Stimulated activated CD8-positive, alpha-beta memory T cell treated with anti-CD3 and anti-CD28 coated beads, Interleukin-4, amount 100 ng/mL, for 24 hours (primary cell): Measurements from ENCODE around the gene SBNO2.

Experiments used
- DNase-seq: peaks from one replicate; pipeline ENCODE4 v3.0.0-alpha.2; 2020; ENCODE audit warnings: low read depth

The SBNO2 gene

DNA sequence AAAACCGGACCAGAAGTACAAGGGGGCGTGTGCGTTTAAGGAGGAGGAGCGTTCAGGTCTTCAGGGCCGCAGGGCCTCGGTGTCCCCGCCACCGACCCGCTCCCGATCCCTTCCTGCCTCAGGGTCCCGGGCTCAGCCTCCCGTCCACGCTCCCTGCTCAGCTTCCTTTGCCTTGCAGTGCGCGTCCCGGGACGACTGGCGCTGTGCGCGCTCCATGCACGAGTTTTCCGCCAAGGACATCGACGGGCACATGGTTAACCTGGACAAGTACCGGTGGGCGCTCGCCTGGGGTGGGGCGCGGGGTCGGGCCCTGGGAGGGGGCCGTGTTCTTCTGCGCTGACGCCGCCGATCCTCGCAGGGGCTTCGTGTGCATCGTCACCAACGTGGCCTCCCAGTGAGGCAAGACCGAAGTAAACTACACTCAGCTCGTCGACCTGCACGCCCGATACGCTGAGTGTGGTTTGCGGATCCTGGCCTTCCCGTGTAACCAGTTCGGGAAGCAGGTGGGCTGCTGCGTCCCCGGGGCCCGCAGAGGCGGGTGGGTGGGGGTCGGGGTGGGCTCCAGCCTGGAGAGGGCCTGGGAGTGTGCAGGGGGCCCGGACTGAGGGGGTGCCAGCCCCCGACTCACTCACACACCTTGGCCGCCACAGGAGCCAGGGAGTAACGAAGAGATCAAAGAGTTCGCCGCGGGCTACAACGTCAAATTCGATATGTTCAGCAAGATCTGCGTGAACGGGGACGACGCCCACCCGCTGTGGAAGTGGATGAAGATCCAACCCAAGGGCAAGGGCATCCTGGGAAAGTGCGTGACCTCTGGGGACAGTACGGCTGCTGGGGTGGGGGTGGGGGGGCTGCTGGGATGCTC, 68.8 kb downstream of the SBNO2 start:
- no peak for DNase-seq

DNA sequence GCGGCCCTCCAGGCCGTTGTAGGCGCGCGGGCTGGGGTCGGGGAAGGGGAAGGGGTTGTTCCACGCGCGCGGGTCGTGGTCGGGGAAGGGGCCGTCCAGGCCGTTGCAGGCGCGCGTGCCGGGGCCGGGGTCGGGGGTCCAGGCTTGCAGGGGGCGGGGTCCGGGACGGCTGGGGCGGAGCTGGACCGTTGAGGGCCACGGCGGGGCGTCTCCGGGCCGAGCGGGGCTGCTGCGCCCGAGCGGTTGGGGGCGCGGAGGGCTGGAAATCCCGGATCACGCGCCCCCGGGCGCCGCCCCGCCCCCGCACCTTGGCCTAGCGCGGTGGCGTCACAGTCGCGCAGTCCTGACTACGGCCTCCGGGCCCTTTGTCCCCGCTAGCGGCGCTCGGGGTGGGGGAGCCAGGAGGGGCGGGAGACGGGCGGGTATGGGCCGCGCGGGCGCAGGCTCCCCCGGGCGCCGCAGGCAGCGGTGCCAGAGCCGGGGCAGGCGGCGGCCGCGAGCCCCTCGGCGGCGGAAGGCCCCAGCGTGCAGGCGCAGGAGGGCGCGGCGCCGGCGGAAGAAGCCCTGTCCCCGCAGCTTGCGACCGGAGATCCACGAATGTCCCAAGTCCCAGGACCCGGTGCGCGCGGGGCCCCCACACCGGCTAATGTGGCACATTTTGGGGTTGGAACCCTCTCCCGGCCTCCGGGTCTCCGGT, 69.6 kb downstream of the SBNO2 start:
- peak; percentile 66 for DNase-seq

DNA sequence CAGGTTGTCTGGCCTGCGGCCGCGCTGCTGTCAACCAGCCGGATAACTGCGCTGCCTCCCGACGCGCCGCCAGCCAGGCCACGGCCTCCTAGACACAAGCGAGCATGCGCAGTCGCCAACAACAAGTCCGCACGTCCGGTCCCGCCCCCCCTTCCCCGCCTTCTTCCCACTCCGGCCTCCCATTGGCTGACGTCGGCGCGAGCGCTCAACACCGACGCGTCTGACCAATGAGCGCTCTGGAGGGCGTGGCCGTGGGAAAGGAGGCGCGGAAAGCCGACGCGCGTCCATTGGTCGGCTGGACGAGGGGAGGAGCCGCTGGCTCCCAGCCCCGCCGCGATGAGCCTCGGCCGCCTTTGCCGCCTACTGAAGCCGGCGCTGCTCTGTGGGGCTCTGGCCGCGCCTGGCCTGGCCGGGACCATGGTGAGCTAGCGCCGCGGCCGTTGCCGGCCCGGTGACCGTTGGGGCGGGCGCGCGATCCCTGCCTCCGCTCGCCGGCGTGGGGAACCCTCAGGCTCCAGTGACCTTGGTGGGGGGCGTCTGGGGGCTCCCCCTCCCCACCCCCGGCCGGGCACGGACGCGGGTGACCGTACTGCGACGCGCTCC, 70.3 kb downstream of the SBNO2 start, which contains the start of gene GPX4:
GPX4 (plus strand) TSS at position 287 of the 603 bp plus-strand sequence; CDS start at position 337, 50 bp downstream.
- peak; percentile 97 for DNase-seq

DNA sequence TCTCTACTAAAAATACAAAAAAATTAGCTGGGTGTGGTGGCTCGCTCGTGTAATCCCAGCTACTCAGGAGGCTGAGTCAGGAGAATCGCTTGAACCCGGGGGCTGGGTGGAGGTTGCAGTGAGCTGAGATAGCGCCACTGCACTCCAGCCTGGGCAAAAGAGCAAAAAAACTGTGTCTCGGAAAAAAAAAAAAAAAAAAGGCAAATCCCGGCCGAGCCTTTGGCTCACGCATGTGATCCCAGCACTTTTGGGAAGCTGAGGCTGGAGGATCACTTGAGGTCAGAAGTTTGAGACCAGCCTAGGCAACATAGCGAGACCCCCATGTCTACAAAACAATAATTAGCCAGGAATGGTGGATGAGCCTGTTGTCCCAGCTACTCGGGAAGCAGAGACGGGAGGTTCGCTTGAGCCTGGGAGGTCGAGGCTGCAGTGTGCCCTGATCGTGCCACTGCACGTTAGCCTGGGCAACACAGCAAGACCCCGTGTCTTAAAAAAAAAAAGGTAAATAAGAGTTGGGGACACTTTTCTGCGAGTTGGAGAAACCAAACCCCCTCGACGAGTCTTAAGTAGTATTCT, 70.8 kb downstream of the SBNO2 start:
- DNase-seq = no peak

DNA sequence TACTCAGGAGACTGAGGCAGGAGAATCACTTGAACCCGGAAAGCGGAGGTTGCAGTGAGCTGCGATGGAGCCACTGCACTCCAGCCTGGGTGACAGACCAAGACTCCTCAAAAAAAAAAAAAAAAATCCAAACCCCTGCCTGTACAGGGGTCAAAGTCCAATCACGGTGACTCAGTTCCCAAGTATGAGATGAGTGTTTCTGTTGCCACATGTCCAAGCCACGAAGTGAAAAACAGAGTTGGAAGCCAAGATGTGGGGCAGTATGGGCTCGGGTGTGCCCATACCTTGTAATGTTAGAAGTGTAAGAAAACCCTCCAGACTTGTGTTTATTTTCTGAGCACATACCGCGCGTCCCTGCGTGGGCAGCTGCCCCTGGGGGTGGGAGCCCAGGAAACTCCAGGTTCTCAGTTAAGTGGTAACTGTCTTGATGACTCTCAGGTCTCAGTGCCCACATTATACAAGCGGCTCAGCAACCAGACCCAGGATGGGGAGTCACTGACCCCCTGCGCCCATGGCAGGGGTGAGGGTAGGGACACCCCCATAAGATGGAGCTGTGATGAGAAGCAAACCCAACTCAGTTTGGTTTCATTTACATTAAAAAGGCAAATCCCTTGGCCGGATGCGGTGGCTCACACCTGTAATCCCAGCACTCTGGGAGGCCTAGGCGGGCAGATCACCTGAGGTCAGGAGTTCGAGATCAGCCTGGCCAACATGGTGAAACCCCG, 71.5 kb downstream of the SBNO2 start:
- peak; percentile 61 for DNase-seq

DNA sequence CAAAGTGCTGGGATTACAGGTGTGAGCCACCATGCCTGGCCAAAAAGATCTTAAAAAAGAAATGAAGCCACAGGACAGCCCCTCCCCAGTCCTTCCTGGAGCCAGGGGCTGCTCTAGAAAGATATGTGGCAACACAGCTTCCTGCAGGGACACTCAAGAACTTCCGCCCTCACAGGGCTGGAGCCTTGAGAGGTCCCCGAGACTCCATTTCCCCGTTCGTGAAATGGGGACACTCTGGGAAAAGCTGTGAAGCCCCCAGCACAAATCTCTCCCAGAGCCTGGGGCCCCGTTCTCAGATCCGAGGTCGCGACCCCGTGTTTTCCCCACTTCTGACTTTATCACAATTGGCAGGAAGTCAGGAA, 72.8 kb downstream of the SBNO2 start:
- DNase-seq = no peak

DNA sequence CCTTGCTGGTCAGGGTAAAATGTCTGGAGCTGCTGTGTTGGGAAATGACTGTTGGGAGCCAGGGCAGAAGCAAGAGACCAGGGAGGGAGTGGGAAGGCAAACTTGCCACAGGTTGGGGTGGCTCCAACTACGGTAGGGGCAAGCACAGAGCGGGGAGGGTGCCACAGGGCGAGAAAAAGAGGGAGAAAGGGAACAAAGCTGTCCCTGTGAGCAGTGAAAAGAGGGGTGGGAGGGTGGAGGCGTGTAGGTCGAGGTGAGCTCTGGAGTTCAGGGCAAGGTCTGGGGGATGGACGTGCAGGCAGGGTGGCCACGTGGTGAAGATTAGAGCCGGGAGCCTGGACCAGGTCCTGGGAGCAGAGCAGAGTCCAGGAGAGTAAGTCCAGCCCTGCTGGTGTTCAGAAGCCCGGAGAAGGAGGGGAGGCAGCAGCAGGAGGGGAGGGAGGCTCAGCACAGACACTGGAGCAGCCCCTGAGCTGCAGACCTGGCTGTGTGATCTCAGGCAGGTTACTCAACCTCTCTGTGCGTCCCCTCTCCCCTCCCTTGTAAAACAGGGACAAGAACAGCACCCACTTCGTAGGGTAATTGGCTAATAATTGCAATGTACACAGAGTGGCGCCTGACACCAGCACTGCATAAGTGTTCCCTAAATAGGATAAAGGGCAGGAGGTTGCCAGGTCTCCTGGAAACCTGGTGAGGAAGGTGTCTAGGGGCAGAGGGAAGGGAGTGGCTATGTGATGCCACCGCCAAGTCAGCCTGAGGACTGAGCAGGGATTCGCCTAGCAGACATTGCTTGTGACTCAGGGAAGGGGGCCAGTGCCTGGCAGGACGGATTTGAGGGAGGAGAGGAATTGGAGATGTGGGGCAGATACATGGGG, 75.7 kb downstream of the SBNO2 start:
- DNase-seq = no peak

DNA sequence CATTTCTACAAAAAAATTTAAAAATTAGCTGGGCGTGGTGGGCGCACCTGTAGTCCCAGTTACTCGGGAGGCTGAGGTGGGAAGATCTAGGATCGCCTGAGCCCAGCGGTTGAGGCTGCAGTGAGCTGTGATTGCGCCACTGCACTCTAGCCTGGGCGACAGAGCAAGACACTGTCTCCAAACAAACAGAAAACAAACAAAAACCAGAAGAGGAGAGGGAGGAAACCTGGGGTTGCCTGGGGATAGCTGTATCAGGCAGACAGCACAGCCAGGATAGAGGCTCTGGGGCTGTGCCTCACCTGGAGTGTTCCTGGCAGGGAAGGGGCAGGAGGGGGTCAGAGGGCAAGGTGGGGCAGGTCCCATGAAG, 76.3 kb downstream of the SBNO2 start:
- DNase-seq = no peak

DNA sequence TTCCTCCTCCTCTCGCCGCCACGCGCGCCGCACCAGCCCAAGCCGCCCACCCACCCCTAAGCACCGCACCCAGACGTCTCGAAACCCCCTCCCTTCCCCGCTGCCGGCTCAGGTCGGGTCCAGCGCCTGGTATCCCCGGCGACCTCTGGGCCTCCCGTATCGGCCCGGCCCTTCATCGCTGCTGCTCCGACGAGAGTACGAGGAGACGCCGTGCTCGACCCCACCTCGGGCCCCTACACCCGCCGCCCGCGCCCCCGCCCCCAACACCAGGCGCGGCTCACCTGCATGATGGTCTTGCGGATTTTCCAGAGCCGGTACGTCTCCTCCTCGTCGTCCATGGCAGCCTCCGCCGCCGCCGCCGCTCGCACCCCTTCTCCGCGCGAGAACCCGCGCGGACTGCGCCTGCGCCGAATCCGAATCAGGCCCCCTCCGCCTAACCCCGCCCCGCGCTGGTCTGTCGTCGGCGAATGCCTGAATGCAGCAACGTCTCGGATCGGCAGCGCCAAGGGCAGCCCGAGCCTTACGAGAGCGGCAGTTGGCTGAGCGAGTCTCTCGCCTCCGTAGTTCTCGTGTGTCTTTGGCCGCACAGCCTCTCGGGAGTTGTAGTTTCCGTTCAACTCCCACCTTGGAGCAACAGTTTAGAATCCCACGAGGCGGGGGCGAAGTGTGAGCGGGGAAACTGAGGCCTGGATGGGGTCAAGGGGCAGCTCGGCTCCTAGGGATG, 78.9 kb downstream of the SBNO2 start, which contains the start of gene POLR2E:
POLR2E (minus strand) TSS at position 398 of the 724 bp plus-strand sequence; CDS start at position 338, 60 bp downstream.
- peak; percentile 94 for DNase-seq

DNA sequence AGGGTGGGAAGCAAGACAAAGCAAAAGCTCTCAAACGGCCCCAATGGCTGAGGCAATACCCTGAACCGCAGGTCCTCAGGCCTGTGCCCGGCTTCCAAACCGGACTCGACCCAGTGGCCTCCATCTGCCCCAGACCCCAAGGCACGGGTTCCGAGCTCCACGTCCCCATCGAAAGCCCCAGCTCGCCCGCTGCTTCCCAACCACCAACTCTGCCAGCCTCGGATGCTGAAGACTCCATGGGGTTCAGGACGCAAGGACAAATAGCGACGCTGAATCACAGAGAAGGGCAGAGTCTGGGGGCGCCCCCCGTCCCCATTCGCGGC, 79.5 kb downstream of the SBNO2 start:
- DNase-seq = no peak

DNA sequence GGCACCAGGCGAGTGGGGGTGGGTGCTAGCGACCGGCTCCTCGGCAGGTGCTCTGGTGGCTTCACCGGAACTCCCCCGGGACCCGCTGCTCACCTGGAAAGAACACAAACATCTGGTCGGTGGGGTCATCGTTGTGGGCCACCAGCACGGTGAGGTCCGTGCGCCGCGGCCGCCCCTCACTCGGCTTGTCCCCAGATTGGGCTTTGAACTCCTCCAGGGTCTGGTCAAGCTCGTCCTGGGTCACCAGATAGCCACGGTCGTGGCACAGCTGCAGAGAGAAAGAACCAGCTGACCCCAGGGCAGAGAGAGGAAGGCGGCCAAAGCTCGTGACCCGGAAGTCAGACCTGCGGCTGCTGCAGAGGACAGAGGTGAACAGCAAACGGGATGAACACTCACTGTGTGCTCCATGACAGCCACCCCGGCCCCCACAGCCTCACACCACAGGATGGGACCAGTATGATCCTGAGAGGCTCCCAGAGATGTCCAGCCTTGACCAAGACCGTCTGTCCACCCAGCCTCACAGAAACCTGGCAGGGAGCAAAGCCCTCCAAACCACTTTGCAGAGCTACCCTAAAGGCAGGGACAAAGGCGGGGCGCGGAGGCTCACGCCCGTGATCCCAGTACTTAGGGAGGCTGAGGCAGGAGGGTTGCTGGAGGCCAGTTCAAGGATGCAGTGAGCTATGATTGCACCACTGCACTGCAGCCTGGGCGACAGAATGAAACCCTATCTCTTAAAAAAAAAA, 80.1 kb downstream of the SBNO2 start:
- no peak for DNase-seq

DNA sequence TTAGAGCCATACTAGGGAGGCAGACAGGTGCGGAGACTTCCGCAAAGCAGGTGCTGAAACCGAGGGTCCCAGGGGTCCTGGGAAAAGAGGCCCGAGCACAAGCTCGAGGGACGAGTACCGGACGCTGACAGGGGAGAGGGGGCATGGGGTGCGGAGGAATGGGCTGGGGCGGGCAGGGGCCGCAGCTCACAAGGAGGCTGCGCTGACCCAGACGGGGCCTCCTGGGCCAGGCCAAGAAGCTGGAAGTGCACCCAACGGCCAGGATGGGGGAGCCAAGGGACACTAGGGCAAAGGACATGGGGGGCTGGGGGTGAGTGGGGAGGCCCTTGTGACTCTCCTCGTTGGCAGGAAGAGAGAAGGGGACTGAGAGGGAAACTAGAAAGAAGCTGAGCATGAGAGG, 80.7 kb downstream of the SBNO2 start:
- no peak for DNase-seq

DNA sequence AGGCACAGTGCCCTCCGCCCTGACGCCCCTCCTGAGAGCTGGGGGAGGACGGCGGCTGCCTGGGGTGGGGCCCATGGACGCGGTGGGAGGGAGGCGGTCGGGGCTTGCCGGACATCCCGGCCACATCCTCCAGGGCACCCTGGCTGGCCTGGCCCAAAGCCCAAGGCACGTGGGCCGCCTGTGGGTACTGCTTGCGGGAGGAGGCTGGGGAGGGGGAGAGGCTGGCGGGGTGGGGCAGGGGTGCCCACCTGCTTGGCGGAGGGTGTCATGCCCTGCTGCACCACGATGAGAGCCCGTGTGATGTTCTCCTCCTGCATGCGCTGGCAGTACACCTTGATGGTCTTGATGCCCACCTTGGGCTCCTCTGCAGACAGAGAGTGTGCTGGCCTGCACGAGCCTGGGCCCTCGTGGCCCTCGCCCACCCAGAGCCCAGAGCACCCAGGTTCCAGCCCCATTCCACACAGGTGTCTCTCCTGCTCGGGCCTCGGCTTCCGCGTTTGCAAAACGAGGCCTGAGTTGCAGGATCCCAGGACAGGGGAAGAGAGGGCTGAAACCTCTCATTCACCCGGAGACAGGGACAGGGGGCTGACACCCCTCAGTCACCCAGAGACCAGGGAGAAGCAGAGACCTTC, 82.4 kb downstream of the SBNO2 start:
- DNase-seq = no peak

DNA sequence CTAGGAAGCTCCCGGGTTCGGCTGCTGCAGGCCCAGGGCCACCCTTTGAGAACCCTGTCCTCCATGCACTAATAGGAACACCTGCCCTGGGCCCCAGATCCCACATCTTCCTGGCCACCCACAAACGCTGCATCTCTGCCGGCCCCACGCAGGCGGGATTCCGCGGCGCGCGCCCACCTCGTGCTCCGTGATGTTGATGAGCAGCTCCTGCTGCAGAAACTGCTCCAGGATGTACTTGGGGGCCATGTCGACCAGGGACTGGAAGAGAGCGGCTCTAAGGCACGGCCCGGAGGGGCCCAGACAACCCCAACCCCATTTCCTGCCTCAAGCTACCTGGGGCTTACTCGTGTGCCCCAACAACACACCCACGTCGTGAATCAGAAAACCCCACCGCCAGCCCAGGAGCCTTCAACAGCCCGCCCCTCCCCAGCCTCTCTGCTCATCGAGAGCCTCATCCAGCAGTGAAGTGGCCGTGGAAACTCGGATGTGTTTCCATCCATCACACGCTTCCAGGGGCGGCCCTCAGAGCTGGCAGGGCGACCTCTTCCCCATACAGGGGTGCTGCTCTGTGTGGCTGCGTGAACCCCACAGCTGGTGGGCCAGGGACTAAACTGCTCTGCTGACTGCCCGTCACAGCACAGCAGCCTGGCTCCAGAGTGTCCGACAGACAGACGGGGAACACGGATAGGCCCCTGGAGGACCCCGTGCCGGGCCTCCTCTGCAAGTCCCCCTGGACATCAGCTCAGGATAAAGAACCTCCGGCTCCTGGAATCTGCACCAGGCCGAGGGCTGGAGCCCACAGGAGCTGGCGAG, 83.1 kb downstream of the SBNO2 start:
- DNase-seq = no peak

DNA sequence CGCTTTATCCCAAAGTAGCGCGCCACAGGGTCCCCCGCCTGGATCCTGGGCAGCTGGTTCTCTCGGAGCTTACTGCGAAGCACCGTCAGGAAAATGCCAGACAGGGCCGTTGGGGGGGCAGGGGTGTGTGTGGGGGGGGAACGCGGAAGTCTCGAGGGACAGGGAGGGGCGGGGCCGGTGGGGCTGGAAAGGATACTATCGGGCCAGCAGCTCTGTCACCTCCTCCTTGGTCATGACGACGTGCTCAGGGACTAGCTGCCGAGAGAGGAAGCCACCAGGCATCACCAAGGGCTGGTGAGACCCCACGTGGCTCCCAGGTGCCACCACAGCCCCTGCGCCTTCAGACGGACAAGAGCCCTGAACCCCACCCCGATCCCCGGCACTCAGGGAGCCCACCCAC, 84.2 kb downstream of the SBNO2 start:
- no peak for DNase-seq

DNA sequence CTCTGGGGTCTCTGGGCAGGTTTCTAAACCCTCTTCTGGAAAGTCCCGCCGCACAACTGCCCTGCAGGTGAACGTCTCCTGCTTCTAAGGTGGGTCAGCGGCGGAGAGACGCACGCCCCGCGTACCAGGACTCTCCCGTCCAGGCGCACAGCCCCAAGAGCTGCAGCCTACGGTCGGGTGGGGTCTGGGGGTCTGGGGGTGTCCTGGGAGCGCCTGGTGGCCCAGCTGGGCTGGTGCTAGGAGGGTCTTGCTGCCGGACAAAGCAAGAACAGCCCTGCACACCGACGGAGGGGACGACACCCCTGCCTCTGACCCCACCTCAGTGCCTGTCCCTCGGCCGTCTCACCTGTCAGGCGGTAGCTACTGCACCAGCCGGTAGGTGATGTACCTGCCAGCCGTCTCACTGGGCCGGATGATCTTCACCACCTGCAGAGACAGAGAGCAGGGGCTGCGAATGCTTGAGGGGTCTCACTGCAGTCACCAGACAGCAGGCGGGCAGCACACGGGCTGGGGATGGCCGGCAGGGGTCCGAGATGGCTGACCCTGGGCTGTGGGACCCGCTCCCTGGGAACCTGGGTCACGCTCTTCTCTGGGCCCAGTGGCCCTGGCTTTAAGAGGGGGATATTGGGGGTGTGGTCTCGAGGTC, 84.8 kb downstream of the SBNO2 start:
- DNase-seq = no peak

DNA sequence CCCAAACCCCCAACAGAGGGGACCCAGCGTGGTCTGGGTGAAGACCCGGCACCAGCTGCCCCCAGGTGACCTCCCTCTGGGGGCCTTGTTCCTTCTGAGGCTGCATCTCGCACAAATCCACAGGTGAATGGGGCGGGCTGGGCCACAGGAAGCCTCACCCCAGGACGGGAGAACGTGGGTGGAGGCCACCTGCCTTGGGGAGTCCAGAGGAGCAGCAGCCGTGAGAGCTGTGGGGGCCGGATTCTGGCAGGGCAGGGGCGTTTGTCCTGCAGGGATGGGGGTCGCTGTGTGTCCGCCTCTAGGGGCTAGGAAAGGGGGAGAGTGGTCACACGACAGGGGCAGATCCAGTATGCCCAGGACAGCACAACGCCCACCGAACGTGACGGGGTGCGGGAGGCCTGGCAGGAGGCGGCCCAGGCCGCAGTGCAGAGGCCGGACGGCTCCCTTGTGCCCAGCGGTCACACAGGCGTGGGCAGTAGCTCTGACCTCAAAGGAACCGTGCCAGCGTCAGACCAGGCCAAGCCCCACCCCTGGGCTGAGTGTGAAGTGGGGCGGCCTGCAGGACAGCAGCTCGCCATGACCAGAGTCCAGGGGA, 85.6 kb downstream of the SBNO2 start:
- DNase-seq = no peak
